Measurements from ENCODE around the gene SHISAL1.
A peak's percentile ranks its signal among the peaks of the same experiment; 100 is the strongest.

SHISAL1 gene

DNA sequence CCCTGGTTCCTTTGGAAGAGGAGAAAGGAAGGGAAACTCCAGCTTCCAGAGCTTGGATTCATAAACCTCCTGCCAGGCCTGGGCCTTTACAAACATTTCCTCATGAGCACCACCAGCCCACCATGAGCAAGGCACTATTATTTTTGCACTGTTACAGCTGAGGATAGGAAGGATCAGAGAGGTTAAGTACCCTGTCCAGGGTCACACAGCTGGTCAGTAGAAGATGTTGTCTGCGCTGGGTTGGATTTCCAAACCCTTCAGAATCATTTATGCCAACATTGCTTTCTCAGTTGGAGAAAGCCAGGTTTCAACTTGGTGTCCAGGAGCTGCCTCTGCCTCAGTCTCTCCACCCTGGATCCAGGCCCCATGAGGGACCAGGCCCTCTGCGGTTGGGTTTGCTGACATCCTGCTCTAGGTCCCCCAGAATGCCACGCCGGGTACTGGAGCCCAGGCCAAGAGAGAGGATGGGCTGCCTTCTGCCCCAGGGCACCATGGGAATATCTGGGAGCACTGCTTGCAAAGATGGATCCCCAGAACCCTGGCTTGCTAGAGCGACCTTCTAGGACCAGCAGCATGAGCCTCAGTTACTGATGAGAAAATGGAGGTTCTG lies 29.7 kb upstream of the SHISAL1 start:
- no peak for DNase-seq (ENCODE audit: low spot score)

DNA sequence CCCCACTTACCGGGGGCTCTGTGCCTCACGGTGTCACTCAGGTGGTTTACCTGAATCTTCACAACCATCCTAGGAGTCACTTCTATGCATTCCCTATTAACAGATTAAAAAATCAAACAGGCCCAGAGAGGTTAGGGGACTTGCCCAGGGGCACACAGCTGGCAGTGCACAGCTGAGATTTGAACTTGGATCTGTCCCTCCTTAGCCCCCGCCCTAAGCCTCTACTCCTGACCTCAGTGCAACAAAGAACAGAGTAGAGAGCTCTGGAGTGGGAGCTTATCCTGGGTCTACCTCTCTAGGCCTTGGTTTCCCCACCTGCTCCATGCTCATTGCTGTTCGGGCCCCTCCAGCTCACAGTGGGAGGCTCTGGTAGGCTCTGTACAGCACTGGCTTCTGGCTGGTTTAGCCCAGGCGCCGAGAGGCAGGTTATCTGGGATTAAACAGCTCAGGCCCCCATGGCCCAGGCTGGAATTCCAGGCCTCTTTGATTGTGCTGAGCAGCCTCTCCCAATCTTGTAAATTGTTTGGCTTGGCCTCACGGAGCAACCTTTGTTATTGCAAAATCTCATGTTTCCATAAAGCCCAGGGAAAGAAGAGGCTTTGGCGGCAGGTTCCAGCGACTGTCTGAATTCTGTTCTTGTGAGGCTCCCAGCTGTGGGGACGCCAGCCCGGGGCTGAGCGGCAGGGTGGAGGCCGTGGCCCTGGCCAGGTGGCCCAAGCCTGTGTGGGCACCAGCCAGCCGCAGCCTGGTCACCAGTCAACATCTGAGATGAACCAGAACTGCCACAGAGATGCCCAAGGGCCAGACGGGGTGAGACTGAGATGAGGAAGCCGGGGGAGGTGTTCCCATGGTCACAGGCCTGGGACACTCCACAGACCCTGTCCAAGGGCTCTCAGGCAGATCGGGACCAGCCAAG lies 28.9 kb upstream of the SHISAL1 start:
- peak; percentile 22 for DNase-seq (ENCODE audit: low spot score)

- DNase-seq (ENCODE audit: low spot score): no peak
Measured at GRCh38 chr22:44340271-44341239, 27.8 kb upstream of the SHISAL1 start.

GRCh38 chr22:44338906-44339305 lies 26.2 kb upstream of the SHISAL1 start:
- DNase-seq (ENCODE audit: low spot score): no peak

- DNase-seq (ENCODE audit: low spot score): no peak
Measured at GRCh38 chr22:44338177-44338810, 25.5 kb upstream of the SHISAL1 start.

- peak; percentile 81 for DNase-seq (ENCODE audit: low spot score)
Measured at GRCh38 chr22:44337678-44338004, 24.9 kb upstream of the SHISAL1 start.

DNA sequence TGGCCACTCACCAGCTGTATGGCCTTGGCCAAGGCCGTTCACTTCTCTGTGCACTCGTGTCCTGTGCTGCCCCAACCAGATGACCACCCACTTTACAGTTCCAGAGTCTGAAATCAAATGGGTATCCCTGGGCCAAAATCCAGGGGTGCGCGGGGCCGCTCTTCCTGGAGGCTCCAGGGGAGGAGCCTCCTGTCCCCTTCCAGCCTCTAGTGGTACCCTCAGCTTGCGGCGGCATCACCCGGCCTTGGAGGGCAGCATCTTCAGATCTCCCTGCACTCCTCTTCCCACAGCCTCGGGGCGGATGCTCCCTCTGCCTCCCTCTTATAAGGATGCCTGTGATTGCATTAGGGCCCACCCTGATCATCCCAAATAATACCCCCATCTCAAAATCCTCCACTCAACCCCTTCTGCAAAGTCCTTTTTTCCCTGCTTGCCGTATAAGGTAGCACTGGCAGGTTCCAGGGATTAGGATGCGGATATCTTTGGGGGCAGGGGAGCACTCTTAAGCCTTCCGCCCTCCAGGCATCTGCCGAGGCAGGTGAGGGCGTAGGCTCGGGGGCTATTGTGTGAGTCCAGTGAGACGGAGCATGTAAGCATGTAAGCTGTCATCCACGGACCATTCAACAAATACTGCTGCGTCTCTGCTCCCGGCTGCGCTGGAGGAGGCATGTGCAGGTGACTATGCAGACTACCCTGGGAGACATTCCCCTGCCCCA lies 24.4 kb upstream of the SHISAL1 start:
- no peak for DNase-seq (ENCODE audit: low spot score)

- no peak for DNase-seq (ENCODE audit: low spot score)
Measured at GRCh38 chr22:44335903-44336803, 23.4 kb upstream of the SHISAL1 start.

GRCh38 chr22:44335066-44335839 lies 22.5 kb upstream of the SHISAL1 start:
- DNase-seq (ENCODE audit: low spot score): no peak

- no peak for DNase-seq (ENCODE audit: low spot score)
Measured at GRCh38 chr22:44333847-44334635, 21.3 kb upstream of the SHISAL1 start.

- DNase-seq (ENCODE audit: low spot score): no peak
Measured at GRCh38 chr22:44332946-44333345, 20.2 kb upstream of the SHISAL1 start.

- DNase-seq (ENCODE audit: low spot score): peak; percentile 47
Measured at GRCh38 chr22:44331881-44332714, 19.3 kb upstream of the SHISAL1 start.

- peak; percentile 35 for DNase-seq (ENCODE audit: low spot score)
Measured at GRCh38 chr22:44330744-44331660, 18.3 kb upstream of the SHISAL1 start.

- no peak for DNase-seq (ENCODE audit: low spot score)
Measured at GRCh38 chr22:44330188-44330743, 17.5 kb upstream of the SHISAL1 start.

DNA sequence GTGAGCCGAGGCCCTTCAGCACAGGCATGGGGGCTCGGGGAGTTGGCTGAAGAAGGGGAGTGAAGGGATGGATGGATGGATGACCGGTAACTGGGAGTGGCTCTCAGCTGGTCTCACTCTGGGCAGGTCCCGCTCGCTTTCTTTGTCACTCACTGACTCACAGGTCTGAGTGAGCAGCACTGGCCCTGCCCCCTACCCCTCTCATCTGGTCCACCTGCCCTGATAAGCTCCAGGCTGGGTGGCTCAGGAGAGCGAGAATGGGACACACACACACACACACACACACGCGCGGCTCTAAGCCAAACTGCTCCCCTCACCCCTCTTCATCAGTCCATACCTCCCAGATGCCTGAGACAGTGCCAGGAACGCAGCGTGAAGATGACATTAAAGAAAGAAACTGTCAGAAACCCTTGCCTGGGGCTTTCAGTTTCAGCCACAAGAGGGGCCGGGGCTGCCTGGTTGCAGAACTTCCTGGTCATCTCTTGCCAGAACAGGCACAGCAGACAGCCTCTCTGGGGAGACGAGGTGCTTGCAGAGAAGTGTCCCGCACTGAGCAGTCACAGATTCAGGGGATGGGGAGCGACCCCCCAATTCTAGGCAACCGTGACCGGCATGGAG lies 16.5 kb upstream of the SHISAL1 start:
- no peak for DNase-seq (ENCODE audit: low spot score)

DNA sequence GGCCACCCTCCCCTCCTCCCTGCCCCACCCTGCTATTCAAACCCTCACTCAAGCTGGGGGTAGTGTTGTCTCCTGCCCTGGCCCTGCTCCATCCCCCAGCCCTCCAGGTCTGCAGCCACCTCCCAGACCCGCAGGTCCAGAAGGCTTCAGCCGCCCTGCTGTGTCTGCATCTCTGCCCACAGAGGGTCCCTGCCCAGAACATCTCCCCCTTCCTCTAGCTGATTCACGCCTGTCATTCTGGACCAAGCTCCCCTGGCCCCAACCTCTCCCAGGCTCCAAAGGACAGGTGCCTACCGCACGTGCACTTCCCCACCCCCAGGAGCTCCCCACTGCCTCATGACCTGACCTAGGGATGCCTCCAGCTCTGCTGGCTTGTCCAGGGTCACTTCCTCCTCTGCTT lies 16.0 kb upstream of the SHISAL1 start:
- DNase-seq (ENCODE audit: low spot score): no peak
